H1 (cell line): Measurements from ENCODE around the gene PRPF4. TPM values are rescaled to one million over a fixed set of nuclear protein-coding genes. Genes with fewer than 3 reads are reported as not detected.

Experiments
- CTCF ChIA-PET: fragments of 300-600 bp; sonication (Branson Sonifier 250); formaldehyde crosslinking; loops from one replicate; lab custom pipeline; 2021; ENCODE audit not compliant: partially characterized antibody; lab: Charles Lee
- POLR2A ChIA-PET: fragments of 300-600 bp; sonication (Branson Sonifier 250); formaldehyde crosslinking; loops from one replicate; lab custom pipeline; 2021; ENCODE audit warnings: inconsistent platforms; ENCODE audit not compliant: partially characterized antibody; lab: Charles Lee
- DNase-seq, 2 experiments: peaks; one replicate each; pipeline versions ENCODE4 v3.0.0 to v3.0.0-alpha.2; 2010 to 2022; ENCODE audit warnings: low spot score in 2 of 2, low read depth in 1 of 2, mixed read lengths in 1 of 2
- FAIRE-seq: peaks from 2 replicates; lab custom pipeline; 2011; peaks lifted over from hg19 to GRCh38; lab: Jason Lieb, UNC
- H2AFZ ChIP-seq: 2 replicates; pipeline ENCODE4 v1.8.1; 2012; ENCODE audit warnings: low read length, inconsistent platforms
- H2AK5ac ChIP-seq: 2 replicates; pipeline ENCODE4 v1.6.1; 2013; ENCODE audit warnings: low read depth, low read length
- H2BK120ac ChIP-seq: replicated peaks from 2 replicates; pipeline ENCODE3; 2013; ENCODE audit warnings: low read depth, low read length, inconsistent platforms
- H2BK12ac ChIP-seq: 2 replicates; pipeline ENCODE4 v1.6.1; 2013; ENCODE audit warnings: low read depth, low read length
- H2BK15ac ChIP-seq: 2 replicates; pipeline ENCODE4 v1.6.1; 2013; ENCODE audit warnings: low read length
- H2BK20ac ChIP-seq: 2 replicates; pipeline ENCODE4 v1.6.1; 2013; ENCODE audit warnings: low read length
- H2BK5ac ChIP-seq: 2 replicates; pipeline ENCODE4 v1.6.1; 2013; ENCODE audit warnings: low read depth, low read length
- H3K14ac ChIP-seq: 2 replicates; pipeline ENCODE4 v1.6.1; 2013; ENCODE audit warnings: inconsistent platforms; ENCODE audit not compliant: insufficient read length
- H3K18ac ChIP-seq: 2 replicates; pipeline ENCODE4 v1.6.1; 2013; ENCODE audit warnings: low read length; ENCODE audit errors: extremely low read depth
- H3K23ac ChIP-seq: 2 replicates; pipeline ENCODE4 v1.6.1; 2013; ENCODE audit warnings: inconsistent platforms; ENCODE audit not compliant: insufficient read length
- H3K23me2 ChIP-seq: 2 replicates; pipeline ENCODE4 v1.6.1; 2013; ENCODE audit warnings: low read depth, low read length
- H3K27ac ChIP-seq: 2 replicates; pipeline ENCODE4 v1.6.1; 2011; ENCODE audit warnings: low read depth, low read length, inconsistent platforms
- H3K27me3 ChIP-seq, 4 experiments: replicated peaks in 1 of 4; 1 replicate in 1 of 4; 2 replicates in 3 of 4; pipeline versions ENCODE4 v1.6.1 to v1.8.1; 2011 to 2013; ENCODE audit warnings: low read length in 3 of 4, mild to moderate bottlenecking in 3 of 4, inconsistent platforms in 2 of 4, mixed read lengths in 2 of 4, moderate library complexity in 1 of 4; ENCODE audit not compliant: control insufficient read depth in 3 of 4, insufficient read depth in 3 of 4; ENCODE audit errors: extremely low read depth in 1 of 4
- H3K36me3 ChIP-seq, 4 experiments: 2 replicates each; pipeline versions ENCODE4 v1.6.1 to v1.8.1; 2011 to 2013; ENCODE audit warnings: mild to moderate bottlenecking in 4 of 4, low read length in 3 of 4, moderate library complexity in 2 of 4, control low read depth in 1 of 4, inconsistent platforms in 1 of 4; ENCODE audit not compliant: insufficient read depth in 4 of 4, control insufficient read depth in 2 of 4
- H3K4ac ChIP-seq: replicated peaks from 2 replicates; pipeline ENCODE3; 2013; ENCODE audit warnings: low read length, low read depth, mixed read lengths, inconsistent platforms; ENCODE audit not compliant: insufficient read length
- H3K4me1 ChIP-seq, 4 experiments: replicated peaks in 1 of 4; 1 replicate in 1 of 4; 2 replicates in 3 of 4; pipeline versions ENCODE4 v1.6.1 to v1.8.1; 2011 to 2013; ENCODE audit warnings: low read length in 3 of 4, inconsistent platforms in 2 of 4, mixed read lengths in 1 of 4; ENCODE audit not compliant: insufficient read depth in 4 of 4, control insufficient read depth in 3 of 4
- H3K4me2 ChIP-seq, 2 experiments: 2 replicates each; pipeline versions ENCODE4 v1.6.1 to v1.8.1; 2011 to 2013; ENCODE audit warnings: low read depth in 2 of 2, low read length in 2 of 2, control low read depth in 1 of 2, inconsistent platforms in 1 of 2, mild to moderate bottlenecking in 1 of 2; ENCODE audit not compliant: insufficient read depth in 1 of 2
- H3K4me3 ChIP-seq, 4 experiments: fragments of 200-600, 300-600 bp in 1 of 4; sonication (generic), shearing (Covaris generic), sonication (Bioruptor Twin) in 1 of 4; 2 replicates each; pipeline versions ENCODE4 v1.5.1 to v1.8.1; 2011 to 2016; ENCODE audit warnings: low read length in 4 of 4, low read depth in 3 of 4, control low read depth in 2 of 4, inconsistent platforms in 2 of 4, mild to moderate bottlenecking in 2 of 4, mixed read lengths in 1 of 4, moderate library complexity in 1 of 4; ENCODE audit not compliant: insufficient read depth in 2 of 4; ENCODE audit errors: extremely low read depth in 1 of 4
- H3K56ac ChIP-seq: replicated peaks from 2 replicates; pipeline ENCODE3; 2013; ENCODE audit warnings: low read depth, mild to moderate bottlenecking, mixed read lengths, low read length, inconsistent platforms; ENCODE audit not compliant: insufficient read length
- H3K79me1 ChIP-seq: 2 replicates; pipeline ENCODE4 v1.6.1; 2013; ENCODE audit warnings: low read depth, low read length, control low read depth
- H3K79me2 ChIP-seq, 2 experiments: 2 replicates each; pipeline versions ENCODE4 v1.6.1 to v1.8.1; 2012 to 2013; ENCODE audit warnings: low read length in 2 of 2, mild to moderate bottlenecking in 2 of 2, inconsistent platforms in 1 of 2; ENCODE audit not compliant: insufficient read depth in 2 of 2, control insufficient read depth in 1 of 2
- H3K9ac ChIP-seq, 4 experiments: replicated peaks in 1 of 4; 1 replicate in 1 of 4; 2 replicates in 3 of 4; pipeline versions ENCODE4 v1.6.1 to v1.8.1; 2011 to 2013; ENCODE audit warnings: low read depth in 3 of 4, low read length in 3 of 4, control low read depth in 2 of 4, mild to moderate bottlenecking in 2 of 4, moderate library complexity in 2 of 4, inconsistent platforms in 1 of 4; ENCODE audit errors: extremely low read depth in 1 of 4
- H3K9me3 ChIP-seq, 2 experiments: 2 replicates each; pipeline versions ENCODE4 v1.6.1 to v1.8.1; 2012 to 2013; ENCODE audit warnings: mild to moderate bottlenecking in 2 of 2, moderate library complexity in 2 of 2, control low read depth in 1 of 2, inconsistent platforms in 1 of 2, low read depth in 1 of 2, low read length in 1 of 2, mixed read lengths in 1 of 2; ENCODE audit not compliant: insufficient read depth in 2 of 2
- H4K20me1 ChIP-seq, 2 experiments: replicated peaks in 1 of 2; 2 replicates each; pipeline versions ENCODE3 to v1.8.1; 2011 to 2013; ENCODE audit warnings: inconsistent platforms in 2 of 2, low read length in 2 of 2, mild to moderate bottlenecking in 1 of 2; ENCODE audit not compliant: insufficient read depth in 2 of 2, control insufficient read depth in 1 of 2
- H4K5ac ChIP-seq: 2 replicates; pipeline ENCODE4 v1.6.1; 2013; ENCODE audit warnings: low read length, low read depth, mixed read lengths, inconsistent platforms; ENCODE audit not compliant: insufficient read length
- H4K8ac ChIP-seq: 2 replicates; pipeline ENCODE4 v1.8.0; 2013; ENCODE audit warnings: mild to moderate bottlenecking, moderate library complexity, low read length, inconsistent platforms; ENCODE audit not compliant: insufficient read depth; ENCODE audit errors: extremely low read depth
- H4K91ac ChIP-seq: replicated peaks from 2 replicates; pipeline ENCODE3; 2013; ENCODE audit warnings: low read length, mixed read lengths, inconsistent platforms; ENCODE audit not compliant: insufficient read length
- CBX8 ChIP-seq: fragments of 300-800, 300-1000 bp; sonication (generic); IDR thresholded peaks from 2 replicates; pipeline ENCODE4 v1.7.1; 2016; ENCODE audit warnings: low read depth, low read length, borderline replicate concordance
- JUND ChIP-seq: IDR thresholded peaks from 2 replicates; pipeline ENCODE4 v1.6.1; 2011; ENCODE audit warnings: mild to moderate bottlenecking, improper control_type of control experiment, low read length
- KDM1A ChIP-seq: fragments of 200-600, 300-600 bp; sonication (generic); IDR thresholded peaks from 2 replicates; pipeline ENCODE4 v1.7.1; 2016; ENCODE audit warnings: mild to moderate bottlenecking, low read length, borderline replicate concordance
- SIN3A ChIP-seq, 2 experiments: IDR thresholded peaks in 1 of 2; conservative IDR thresholded peaks in 1 of 2; 2 replicates each; pipeline ENCODE4 v1.6.1; 2011 to 2012; ENCODE audit warnings: low read length in 2 of 2, improper control_type of control experiment in 1 of 2, low read depth in 1 of 2, mild to moderate bottlenecking in 1 of 2
- SIX5 ChIP-seq: IDR thresholded peaks from 2 replicates; pipeline ENCODE4 v1.6.1; 2011; ENCODE audit warnings: mild to moderate bottlenecking, low read depth, low read length
- TBP ChIP-seq: IDR thresholded peaks from 2 replicates; pipeline ENCODE4 v1.6.1; 2011; ENCODE audit warnings: low read depth, low read length, improper control_type of control experiment
- WGBS, 2 experiments: shearing (Covaris generic) in 1 of 2; methylation state at CpG; one replicate each; pipeline versions ENCODE4 v1.1.6 to v1.1.7; 2013 to 2015; ENCODE audit warnings: low lambda C conversion rate in 2 of 2, mixed read lengths in 2 of 2, inconsistent platforms in 1 of 2, low coverage in 1 of 2, missing lambda C conversion rate in 1 of 2; ENCODE audit not compliant: insufficient replicate concordance in 2 of 2, insufficient coverage in 1 of 2, insufficient read length in 1 of 2; ENCODE audit errors: extremely low coverage in 1 of 2, missing lambda C conversion rate in 1 of 2; 5-methylcytosine and 5-hydroxymethylcytosine counted together
- polyA plus RNA-seq, 7 experiments: library from polyadenylated mRNA; depleted of rRNA in 3 of 7; stranded (reverse) in 5 of 7; unstranded in 2 of 7; fragments of >200 nt in 5 of 7; fragments of 200-250 nt in 2 of 7; gene quantifications; 1 replicate in 5 of 7; 2 replicates in 1 of 7; 4 replicates in 1 of 7; pipeline versions ENCODE4 v1.2.1 to v1.2.3, GENCODE V29; 2011 to 2013; ENCODE audit warnings: missing spikeins in 2 of 7, mixed read lengths in 2 of 7
- total RNA-seq: library from RNA; stranded (reverse); fragmentation: NEBNext Ultra II Directional; extraction: Animal tissue kit (Norgen Biotek cat#: 25700); gene quantifications from 2 replicates; pipeline ENCODE4 v1.2.1, GENCODE V29; 2021

Gene PRPF4
- total and polyA plus RNA-seq, 2 of the 8 experiments (the other 6 are each of a cell fraction or from before 2014, with no cell fraction given), result 15.2 to 33.4 TPM

DNA sequence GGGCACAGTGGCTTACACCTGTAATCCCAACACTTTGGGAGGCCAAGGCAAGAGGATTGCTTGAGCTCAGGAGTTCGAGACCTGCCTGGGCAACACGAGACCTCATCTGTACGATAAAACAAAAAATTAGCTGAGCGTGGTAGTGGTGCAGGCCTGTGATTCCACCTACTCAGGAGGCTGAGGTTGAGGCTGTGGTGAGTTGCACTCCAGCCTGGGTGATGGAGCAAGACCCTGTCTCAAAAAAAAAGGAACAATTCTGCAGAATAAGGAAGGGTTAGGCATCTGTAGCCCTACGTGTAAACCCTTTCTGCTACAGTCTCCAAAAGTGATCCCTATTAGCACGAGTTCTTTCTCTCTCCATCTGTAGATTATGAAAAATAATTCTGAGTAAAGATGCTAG, 20.0 kb upstream of the PRPF4 start:
- Histone ChIP-seq H3K4me1 (no peaks in the 10 kb centered on the region), H3K9ac (no peak overlapping the region), H3K79me2 (no peaks in the 10 kb centered on the region), H3K56ac (no peak overlapping the region), H2BK12ac (no peak overlapping the region), H3K36me3 (peaks cover 3 to 16% (median 11%) of the 10 kb centered on the region in 4 experiments; a peak in 6 of 8 replicates), H2BK5ac (no peak overlapping the region), H3K9me3 (no peaks in the 10 kb centered on the region), H4K91ac (no peak overlapping the region), H2BK20ac (no peak overlapping the region), H2BK120ac (no peak overlapping the region), H2AK5ac (no peak overlapping the region), H3K23ac (no peak overlapping the region), H3K27me3 (no peaks in the 10 kb centered on the region), H3K79me1 (no peaks in the 10 kb centered on the region; the same call in 1 of the 2 replicates), H3K4ac (no peak overlapping the region), H4K5ac (no peak overlapping the region), H2BK15ac (no peak overlapping the region), H3K27ac (no peak overlapping the region), H3K18ac (no peak overlapping the region), H3K23me2 (no peaks in the 10 kb centered on the region), H3K4me2 (no peak overlapping the region), H4K8ac (no peak overlapping the region), H3K14ac (no peak overlapping the region), H4K20me1 (no peaks in the 10 kb centered on the region), H3K4me3 (no peak overlapping the region)
- FAIRE-seq, result no peak
- CTCF ChIA-PET, result interaction anchor here (0.8 kb wide), 1 partner anchor 18 kb away, joined by 4 read pairs; no protein-coding TSS in a partner anchor
- 99% methylated on average over 6 of the region's 6 CpGs; no CpG with 5 or more reads in 1 of the 2 experiments for WGBS, 2 experiments
- no peak for DNase-seq
- no peak for TF ChIP-seq JUND
- no peak for TF ChIP-seq CBX8
- TF ChIP-seq TBP, result no peak
- no peak for TF ChIP-seq SIX5
- TF ChIP-seq KDM1A, result no peak
- no peak for TF ChIP-seq SIN3A (conservative IDR thresholded peaks at IDR 0.05 in 1 of 2, IDR thresholded peaks at IDR 0.05 in 1 of 2; ENCODE audit: low read depth in 1 of 2, low read length in 2 of 2)
- TF ChIP-seq, all 59 proteins: peak for 0
- H2AFZ ChIP-seq, result no peak overlapping the region
- POLR2A ChIA-PET, result no interaction called here
